Activated CD4-positive, alpha-beta T cell treated with anti-CD3 and anti-CD28 coated beads for 4 hours (primary cell): Measurements from ENCODE around the gene PLPPR1.
"Not testable (repeated sequence)": the region's sequence is repeated elsewhere in the genome, so short reads cannot be mapped to it uniquely, and the experiment has no call there.

Source experiments
- DNase-seq, 2 donors: peaks; one replicate each; pipeline ENCODE4 v3.0.0-alpha.2; 2020

Gene PLPPR1

DNA sequence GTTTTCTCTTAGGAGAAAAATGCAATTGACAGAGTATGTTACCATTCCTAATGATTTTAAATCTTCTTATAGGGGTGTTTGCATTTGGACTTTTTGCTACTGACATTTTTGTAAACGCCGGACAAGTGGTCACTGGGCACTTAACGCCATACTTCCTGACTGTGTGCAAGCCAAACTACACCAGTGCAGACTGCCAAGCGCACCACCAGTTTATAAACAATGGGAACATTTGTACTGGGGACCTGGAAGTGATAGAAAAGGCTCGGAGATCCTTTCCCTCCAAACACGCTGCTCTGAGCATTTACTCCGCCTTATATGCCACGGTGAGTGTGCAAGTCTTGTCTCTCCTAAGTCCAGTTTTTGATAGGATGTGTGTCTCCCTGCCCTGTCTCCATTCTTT lies 280.6 kb downstream of the PLPPR1 start:
- DNase-seq = no peak

DNA sequence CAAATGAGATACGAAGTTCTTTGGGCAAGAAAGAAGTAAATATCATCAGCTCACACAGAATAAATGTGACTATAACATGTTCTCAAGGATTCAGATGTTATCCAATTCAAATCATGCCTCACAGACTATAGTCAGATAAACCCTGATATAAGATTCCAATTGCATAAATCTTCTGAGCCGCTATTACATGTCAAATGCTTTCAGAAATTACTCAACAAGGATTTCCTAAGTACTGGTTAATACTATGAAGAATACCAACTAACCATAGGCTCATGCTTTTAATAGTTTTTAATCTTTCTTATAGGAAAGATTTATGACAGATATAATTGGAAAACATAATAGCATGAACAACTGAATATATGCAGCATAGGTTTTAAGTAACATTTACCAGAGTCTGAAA lies 282.7 kb downstream of the PLPPR1 start:
- DNase-seq = no peak

DNA sequence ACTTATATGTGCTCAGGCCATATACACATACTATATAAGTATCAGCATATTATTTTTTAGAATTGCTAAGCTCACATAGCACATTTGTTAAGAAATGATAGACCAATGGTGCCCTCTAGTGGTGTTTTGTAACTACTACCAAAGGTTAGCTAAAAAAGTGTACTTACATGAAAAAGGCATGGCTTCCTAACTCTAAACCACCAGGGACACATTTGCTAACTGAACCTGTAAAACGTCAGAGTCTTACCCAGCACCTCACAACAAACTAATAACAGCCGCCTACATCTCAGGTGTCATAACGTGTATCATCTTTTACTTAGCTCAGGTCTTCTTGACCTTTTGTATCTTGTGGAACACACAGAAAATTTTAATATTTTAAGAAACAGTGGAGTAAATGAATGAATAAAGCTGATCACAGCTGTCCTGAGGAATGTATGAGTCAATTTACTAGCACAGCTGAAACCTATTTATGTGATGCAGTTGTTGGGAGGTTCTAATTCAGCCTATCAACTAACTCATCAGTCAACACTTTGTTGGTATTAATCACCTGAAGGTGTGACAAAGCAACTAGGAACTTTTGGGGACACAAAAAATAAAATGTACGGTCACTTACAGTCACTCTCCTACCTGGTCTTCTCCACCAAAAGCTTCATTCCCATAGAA lies 283.4 kb downstream of the PLPPR1 start:
- peak in 1 of 2 donors; percentile 12 for DNase-seq

DNA sequence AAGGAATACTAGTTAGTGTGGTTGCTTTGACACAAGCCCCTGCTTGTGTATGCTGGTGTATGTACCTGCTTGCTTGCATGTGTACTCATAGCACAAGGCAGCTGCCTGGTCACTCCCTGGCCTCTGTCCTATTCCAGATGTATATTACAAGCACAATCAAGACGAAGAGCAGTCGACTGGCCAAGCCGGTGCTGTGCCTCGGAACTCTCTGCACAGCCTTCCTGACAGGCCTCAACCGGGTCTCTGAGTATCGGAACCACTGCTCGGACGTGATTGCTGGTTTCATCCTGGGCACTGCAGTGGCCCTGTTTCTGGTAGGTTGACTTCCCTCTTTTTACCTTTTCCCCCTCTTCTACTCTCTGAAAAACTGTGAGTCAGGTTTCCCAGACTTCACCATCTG lies 284.1 kb downstream of the PLPPR1 start:
- no peak for DNase-seq

DNA sequence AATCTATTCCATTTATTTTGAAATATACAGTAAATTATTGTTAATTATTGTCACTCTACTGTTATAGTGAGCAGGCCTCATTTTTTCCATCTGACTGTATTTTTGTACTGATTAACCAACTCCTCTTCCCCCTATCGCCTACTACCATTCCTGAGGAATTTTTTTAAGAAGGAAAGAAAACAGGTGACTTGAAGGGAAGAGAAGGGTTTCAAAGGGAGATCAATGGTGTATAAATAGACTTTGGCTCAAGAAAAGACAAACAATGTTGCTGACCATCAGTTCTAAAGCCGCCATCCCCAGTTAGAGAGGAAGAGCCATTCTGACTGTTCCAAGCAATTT lies 286.6 kb downstream of the PLPPR1 start:
- no peak for DNase-seq

DNA sequence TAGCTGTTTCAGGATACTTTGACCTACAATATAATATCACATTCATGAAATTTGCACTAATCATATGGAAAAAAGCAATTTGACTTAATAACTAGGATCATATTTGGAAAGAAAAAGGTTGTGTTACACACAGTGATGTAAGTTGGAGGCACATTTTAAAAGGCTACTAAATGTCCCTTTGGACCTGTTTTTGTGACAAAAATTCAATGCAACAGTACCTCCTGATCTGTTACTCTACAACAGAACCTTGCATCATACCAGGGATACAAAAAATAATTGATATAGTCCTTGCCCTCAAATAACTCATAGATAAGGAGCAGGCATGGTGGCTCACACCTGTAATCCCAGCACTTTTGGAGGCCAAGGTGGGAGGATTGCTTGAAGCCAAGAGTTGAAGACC lies 289.2 kb downstream of the PLPPR1 start:
- DNase-seq = no peak

DNA sequence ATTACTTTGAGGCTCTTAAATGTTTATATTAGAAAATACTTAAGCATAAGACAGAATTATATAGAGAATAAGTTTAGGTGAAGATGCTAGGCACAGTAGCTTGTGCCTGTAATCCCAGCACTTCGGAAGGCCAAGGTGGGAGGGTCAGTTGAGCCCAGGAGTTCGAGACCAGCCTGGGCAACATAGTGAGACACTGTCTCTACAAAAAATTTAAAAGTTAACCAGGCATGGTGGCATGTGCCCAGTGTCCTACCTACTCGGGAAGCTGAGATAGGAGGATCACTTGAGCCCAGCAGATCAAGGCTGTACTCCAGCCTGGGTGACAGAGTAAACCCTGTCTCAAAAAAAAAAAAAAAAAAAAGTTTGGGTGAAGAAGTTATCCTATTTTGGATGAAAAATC lies 294.6 kb downstream of the PLPPR1 start:
- no peak for DNase-seq

DNA sequence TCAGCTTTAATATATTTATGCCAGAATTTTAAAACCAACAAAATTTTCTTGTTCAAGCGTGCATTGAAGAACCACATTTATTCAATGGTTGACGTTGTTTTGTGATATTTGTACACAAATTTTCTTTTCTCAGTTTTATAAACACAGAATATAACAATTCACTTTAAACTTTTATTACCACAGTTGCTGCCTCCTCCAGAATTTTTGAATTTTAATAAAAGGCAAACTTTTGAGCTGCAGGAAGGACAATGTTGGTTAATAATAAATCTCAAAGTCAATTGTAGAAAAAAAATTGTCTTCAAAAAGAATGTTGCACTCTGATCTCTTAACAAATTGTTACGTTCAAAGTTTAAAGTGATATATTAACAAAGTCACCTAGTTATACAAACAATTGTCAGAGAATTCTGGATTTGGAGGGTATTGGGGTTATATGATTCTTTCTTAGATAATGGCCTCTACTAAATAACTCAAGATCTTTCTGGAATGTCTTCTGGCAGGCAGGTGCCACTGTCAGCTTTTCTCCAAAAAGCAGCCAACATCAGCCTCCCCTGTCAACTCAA lies 295.8 kb downstream of the PLPPR1 start:
- no peak for DNase-seq

DNA sequence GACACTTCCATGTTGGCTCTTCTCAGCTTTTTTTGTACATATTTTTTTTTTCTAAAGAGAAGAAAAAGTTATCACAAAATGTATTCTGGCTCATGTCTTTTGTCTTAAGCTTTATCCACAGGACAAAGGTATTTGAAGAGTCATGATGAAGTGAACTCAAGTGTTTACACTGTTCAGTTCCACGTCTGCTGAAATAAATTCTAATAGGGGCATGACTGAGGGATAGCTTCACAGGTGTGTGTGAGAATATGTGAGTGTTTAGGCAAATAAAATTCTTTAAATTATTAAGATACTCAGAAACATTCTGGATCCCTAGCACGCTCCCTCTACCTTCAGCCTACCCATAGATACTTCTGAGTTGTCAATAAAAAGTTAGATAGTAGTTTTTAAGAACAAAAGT lies 296.5 kb downstream of the PLPPR1 start:
- DNase-seq = no peak

DNA sequence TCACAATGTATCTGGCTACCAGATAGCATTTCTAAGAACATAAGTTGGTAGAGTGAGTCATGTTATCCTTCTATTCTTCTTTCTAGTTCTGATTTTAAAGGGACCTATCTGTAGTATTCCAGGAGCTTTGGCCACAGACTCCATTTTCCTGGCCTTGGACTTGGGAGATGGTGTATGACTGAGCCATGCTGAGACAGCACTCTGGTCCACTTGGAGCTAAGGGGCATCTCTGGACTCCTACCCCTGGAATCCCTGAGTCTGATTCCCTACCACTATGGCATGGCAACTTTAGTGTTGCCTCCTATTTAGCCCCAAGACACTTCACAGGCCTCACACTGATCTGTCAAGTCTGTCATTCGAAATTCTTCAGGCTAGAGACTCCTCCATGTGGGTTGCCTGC lies 297.5 kb downstream of the PLPPR1 start:
- DNase-seq = no peak

DNA sequence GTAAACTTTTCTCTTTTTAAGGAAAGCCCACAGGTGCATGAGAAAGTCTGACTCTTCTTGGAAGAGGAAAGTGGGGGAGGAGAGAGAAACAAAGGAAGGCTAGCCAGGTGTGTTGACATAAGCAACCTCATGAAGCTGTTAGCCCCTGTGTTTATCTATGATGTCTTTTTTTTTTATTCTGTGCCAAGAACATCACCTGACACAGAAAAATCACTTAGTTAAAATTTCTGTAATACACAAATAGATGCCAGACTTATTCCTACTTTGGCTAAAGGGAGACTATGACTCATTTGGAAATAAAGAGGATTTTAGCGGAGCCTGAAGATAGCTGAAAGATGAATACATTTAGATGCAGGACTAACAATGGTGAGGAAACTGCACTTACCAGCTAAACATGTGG lies 298.0 kb downstream of the PLPPR1 start:
- DNase-seq = no peak

DNA sequence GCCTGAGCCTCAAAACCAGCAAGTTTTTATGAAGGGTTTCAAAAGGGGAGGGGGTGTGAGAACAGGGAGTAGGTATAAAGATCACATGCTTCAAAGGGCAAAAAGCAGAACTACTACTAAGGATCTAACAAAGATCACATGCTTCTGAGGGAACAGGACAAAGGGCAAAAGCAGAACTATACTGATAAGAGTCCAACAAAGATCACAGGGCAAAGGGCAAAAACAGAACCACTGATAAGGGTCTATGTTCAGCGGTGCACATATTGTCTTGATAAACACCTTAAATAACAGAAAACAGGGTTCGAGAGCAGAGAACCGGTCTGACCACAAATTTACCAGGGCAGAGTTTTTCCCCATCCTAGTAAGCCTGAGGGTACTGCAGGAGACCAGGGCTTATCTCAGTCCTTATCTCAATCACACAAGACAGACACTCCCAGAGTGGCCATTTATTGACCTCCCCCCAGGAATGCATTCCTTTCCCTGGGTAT lies 298.9 kb downstream of the PLPPR1 start:
- DNase-seq = not testable (repeated sequence)

DNA sequence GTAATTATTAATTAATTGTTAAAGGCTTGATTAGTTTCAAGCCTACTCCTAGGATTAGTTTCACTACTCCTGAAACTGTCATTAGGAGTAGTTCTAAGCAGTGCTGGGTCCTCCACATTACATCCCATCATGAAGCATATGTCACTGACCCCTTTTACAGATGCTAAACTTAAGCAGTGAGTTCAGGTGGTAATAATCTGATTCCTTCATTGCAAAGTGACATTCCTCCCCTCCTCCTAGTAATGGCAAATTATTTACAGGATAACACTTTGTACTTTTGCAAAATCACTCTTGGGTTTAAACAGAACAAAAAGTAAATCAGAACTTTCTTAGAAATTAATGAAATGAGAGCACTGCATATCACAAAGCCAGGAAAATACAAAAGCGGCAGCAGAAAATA lies 303.8 kb downstream of the PLPPR1 start:
- no peak for DNase-seq

DNA sequence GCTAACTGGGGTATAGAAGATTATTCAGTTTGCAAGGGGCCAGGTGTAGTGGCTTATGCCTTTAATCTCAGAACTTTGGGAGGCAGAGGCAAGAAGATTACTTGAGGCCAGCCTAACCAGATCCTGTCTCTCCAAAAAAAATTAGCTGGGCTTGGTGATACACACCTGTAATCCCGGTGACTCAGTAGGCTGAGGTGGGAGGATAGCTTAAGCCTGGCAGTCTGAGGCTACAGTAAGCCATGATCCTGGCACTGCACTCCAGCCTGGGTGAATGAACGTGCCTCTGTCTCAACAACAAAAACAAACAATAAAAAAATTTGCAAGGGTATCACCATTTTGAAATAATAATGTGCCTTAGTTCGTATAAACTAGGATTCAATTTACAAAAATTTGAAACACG lies 305.0 kb downstream of the PLPPR1 start:
- no peak for DNase-seq

DNA sequence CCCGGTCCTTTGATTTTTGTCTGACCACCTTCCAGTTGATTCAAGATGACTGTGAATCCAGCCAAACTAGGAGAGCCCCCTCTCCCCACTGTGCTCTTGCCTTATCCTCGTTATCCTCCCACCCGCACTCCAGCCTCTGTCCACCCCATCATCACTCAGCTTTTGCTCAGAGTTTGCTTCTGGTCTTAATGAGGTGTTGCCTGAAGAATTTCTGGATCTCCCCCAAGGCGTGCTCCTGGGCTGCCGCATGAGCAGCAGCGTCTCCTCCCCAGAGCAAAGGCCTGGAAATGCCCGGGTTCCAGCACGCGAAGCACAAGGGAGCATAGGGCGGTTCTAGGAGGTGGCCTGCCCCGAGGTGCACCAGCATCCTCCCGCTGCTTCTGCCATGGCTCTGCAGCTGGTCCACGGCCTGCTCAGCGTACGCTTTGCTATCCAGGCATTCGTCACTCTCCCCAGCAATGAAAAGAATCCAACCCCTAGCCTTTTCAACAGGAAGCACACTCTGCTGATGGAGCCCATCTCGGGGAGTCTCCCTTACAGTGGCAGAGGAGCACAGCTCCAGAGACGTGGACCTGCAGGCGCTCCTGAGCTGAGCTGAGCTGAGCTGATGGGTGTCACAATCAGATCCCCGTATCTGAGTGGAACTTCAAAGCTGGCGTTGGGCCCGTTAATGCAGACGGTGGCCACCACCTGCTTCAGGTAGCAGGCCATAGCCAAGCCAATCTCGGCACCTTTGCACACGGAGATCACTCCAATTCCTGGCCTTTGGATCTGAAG lies 305.6 kb downstream of the PLPPR1 start:
- no peak for DNase-seq

DNA sequence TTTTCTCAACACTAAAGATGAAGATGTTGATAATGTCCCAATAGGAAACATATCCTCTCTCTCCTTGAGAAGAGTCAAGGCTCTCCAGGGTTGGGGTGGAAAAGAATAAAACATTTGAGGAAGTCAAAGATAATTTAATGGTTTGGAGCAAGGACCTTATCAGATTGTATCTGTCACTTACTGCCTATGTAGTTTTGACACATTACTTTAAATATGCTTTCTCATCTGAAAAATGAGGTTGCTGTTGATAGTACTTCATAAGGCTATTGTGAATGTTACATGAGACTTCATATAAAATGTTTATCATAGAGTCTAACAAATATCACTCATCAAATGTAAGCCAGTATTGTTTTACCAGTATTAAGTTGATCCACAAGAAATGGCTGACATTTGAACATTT lies 307.6 kb downstream of the PLPPR1 start:
- DNase-seq = no peak

DNA sequence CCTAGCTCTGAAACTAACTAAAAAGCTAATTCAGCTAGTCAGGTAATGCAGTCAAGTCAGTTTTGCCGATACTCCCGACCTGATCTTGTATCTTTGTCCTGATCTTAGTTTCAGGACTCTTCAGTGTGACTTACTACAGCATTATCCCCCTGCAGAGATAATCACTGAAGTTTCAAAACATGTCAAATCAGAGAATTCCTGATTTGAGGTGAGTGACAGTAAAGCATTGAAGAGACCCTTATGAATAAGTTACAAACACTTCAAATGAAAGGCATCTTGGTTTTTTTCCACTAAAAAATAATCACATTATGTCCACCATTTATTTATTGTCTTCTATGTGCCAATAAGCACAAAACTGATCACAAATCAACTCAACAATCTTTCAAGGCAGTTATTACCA lies 308.7 kb downstream of the PLPPR1 start:
- no peak for DNase-seq

DNA sequence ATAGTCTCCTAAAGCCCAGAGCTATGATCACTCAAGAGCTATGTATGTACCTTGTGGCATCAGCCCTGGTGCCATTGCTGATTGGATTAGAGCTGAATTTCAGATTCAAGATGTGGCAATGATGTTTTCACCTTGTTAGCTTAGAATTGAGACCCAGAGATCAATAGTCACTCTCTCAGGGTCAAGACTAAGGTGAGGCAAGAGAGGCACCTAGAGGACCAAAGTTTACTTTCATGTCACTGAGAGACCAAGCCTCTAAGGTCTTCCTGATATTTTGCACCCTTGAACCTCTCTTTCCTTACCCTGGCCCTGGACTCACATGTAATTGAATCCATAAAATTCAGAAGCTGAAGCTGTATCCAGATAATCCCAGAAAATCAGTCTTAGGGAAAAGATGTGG lies 313.4 kb downstream of the PLPPR1 start:
- DNase-seq = no peak

DNA sequence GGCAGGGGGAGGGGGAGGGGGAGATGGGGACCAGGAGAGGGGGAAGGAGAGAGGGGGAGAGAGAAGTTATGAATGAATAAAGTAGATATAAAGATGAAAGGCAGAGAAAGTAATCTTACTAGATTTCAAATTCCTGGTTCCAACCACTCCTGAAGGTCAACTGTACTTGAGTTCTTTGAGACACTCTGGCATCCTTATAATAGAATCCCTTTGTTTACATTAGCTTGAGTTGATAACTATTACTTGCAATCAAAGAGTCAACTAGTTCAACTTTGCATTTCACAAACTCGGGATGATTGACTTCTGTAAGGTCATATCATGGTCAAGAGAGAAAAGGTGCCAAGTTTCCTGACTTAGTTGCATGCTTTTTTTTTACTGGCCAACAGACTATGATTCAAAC lies 314.1 kb downstream of the PLPPR1 start:
- no peak for DNase-seq

DNA sequence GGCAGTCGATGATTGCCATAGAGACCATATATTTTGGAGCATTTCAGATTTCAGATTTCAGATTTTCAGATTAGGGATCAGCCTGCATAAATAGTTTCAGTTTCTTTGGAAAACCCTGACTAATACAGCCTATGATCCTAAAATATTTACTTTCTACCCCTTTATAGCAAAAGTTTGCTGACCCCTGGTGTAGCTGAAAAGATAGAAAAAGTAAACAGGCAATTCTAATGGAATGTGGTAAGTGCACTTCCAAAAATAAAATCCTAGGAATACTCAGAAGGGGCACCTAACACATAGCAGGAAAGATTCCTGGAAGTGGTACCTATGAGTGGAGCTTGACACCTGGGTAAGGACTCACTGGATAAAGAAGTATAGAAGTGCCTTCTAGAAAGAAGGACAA lies 321.8 kb downstream of the PLPPR1 start:
- no peak for DNase-seq

DNA sequence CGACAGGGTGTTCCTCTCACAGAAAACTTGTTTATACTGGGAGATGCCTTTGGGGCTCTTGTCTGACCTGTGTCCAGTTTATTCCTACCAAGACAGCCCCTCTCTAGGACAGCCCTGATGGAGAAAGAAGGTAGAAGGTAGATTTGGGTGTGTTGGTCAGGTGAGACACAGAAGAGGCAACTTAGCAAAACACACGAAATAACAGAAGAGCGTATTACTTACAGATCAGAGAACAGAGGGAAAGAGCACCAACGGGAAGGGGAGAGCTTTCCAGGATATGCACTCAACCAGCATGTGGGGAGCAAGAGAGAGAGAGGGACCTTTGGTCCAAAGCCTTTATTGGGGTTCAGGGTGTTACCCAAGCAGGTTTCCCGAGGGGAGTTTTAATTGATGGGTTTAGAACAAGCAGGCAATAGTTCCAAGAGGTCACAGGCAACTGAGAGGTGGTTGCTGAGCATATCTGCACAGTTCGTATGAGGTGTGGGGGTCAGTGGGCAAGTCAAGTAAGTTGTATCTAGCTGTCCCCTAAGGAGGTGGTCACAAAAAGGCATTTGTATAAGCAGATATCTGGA lies 324.5 kb downstream of the PLPPR1 start:
- no peak for DNase-seq

DNA sequence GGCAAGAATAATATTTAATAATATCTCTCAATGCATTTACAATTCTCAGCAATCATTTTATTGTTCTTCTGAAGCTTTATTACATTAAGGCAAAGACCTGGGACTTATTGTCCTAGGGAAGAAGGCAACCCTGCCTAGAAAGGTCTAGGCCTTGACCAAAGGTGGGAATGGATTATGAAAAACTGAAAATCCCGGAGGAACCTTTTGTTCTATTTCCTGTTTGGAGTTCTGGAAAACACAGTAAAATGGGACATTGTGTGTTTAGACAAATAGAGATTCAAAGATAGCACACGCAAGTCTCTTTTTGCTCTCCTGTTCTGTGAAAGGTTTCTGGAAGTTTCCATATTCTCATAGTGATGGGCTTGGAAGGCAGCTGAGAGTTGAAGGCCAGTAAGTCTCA lies 325.2 kb downstream of the PLPPR1 start:
- no peak for DNase-seq

DNA sequence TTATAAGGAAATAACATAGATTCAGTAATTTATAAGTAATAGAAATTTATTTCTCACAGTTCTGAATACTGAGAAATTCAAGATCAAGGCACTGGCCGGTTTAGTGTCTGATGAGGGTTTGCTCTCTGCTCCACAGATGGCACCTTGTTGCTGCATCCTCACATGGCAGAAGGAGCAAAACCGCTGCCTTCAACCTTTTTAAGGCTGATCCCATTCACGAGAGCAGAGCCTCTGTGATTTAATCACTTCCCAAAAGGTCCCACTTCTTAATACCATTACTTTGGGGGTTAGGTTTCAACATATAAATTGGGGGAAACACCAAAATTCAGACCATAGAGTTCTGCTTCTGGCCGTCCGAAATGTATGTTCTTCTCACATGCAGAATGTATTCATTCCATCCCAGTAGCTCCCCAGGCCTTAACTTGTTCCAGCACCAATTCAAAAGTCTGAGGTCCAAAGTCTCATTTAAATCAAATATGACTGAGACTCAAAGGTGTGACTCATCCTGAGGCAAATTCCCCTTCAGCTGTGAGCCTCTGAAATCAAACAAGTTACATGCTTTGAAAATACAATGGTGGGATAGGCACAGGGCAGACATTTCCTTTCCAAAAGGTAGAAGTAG lies 325.7 kb downstream of the PLPPR1 start:
- DNase-seq = no peak
